ENCODE results near the gene GDF11. TPM values are rescaled to one million over a fixed set of nuclear protein-coding genes. Genes with fewer than 3 reads are reported as not detected.

Gene GDF11
- total and polyA plus RNA-seq, 2 of the 8 experiments (the other 6 are each of a cell fraction or from before 2014, with no cell fraction given) = 12.1 to 15.1 TPM

GRCh38 chr12:55719371-55719770 lies 23.6 kb upstream of the GDF11 start (continued):
- TF ChIP-seq CHD2 (IDR thresholded peaks at IDR 0.05; ENCODE audit: low read length) (no peak), TCF12 (IDR thresholded peaks at IDR 0.05; ENCODE audit: low read depth, low read length) (no peak), RFX5 (IDR thresholded peaks at IDR 0.05; ENCODE audit: borderline replicate concordance, low read depth, low read length) (no peak)

Measured in H1 (cell line).